HG03521 (cell line): Measurements from ENCODE around the gene GRB2.
"Not testable (repeated sequence)": the region's sequence is repeated elsewhere in the genome, so short reads cannot be mapped to it uniquely, and the experiment has no call there.

Experiments used
- ATAC-seq: cut with Tn5 transposase; IDR thresholded peaks from one replicate; pipeline ENCODE4 v1.9.1; 2021; ENCODE audit warnings: mild to moderate bottlenecking, moderate library complexity; ENCODE audit not compliant: unreplicated experiment

GRB2 gene

GRCh38 chr17:75388476-75389030 lies 16.9 kb downstream of the GRB2 start:
- no peak for ATAC-seq

GRCh38 chr17:75387771-75388170 lies 17.7 kb downstream of the GRB2 start:
- no peak for ATAC-seq

GRCh38 chr17:75386430-75386829 lies 19.0 kb downstream of the GRB2 start:
- ATAC-seq = no peak

GRCh38 chr17:75384751-75385150 lies 20.7 kb downstream of the GRB2 start:
- ATAC-seq = no peak

- no peak for ATAC-seq
Observed at GRCh38 chr17:75383842-75384195, 21.7 kb downstream of the GRB2 start.

GRCh38 chr17:75380750-75381149 lies 24.7 kb downstream of the GRB2 start:
- no peak for ATAC-seq

- ATAC-seq = no peak
Observed at GRCh38 chr17:75380315-75380714, 25.2 kb downstream of the GRB2 start.

- ATAC-seq = not testable (repeated sequence)
Observed at GRCh38 chr17:75379426-75379825, 26.1 kb downstream of the GRB2 start.

- ATAC-seq = no peak
Observed at GRCh38 chr17:75373280-75373679, 32.2 kb downstream of the GRB2 start.

GRCh38 chr17:75371981-75372380 lies 33.5 kb downstream of the GRB2 start:
- ATAC-seq = no peak

- no peak for ATAC-seq
Observed at GRCh38 chr17:75371339-75371738, 34.1 kb downstream of the GRB2 start.

- no peak for ATAC-seq
Observed at GRCh38 chr17:75370286-75370915, 35.1 kb downstream of the GRB2 start.

GRCh38 chr17:75367838-75368789 lies 37.4 kb downstream of the GRB2 start:
- ATAC-seq = not testable (repeated sequence)

- no peak for ATAC-seq
Observed at GRCh38 chr17:75367312-75367711, 38.2 kb downstream of the GRB2 start.

GRCh38 chr17:75366432-75366831 lies 39.0 kb downstream of the GRB2 start:
- ATAC-seq = no peak

- ATAC-seq = no peak
Observed at GRCh38 chr17:75365931-75366275, 39.6 kb downstream of the GRB2 start.

GRCh38 chr17:75365009-75365930 lies 40.2 kb downstream of the GRB2 start:
- no peak for ATAC-seq

GRCh38 chr17:75364078-75364477 lies 41.4 kb downstream of the GRB2 start:
- ATAC-seq = no peak

GRCh38 chr17:75361996-75362395 lies 43.5 kb downstream of the GRB2 start:
- ATAC-seq = no peak

GRCh38 chr17:75361344-75361743 lies 44.1 kb downstream of the GRB2 start:
- no peak for ATAC-seq
